Peyer's patch (tissue), 4 donors: Measurements from ENCODE around the gene DNAH8. TPM values are rescaled to one million over a fixed set of nuclear protein-coding genes. Genes with fewer than 3 reads are reported as not detected.

Experiments used
- DNase-seq, 3 donors: peaks; one replicate each; pipeline ENCODE4 v3.0.0-alpha.2; 2017 to 2019
- H3K27ac ChIP-seq, 4 donors: fragments of 200-600 bp; sonication (generic); one replicate each; pipeline ENCODE4 v1.5.1; 2016 to 2019
- H3K27me3 ChIP-seq, 2 donors: fragments of 200-600 bp; sonication (generic); one replicate each; pipeline ENCODE4 v1.5.1; 2019
- H3K36me3 ChIP-seq, 3 donors: fragments of 200-600 bp; sonication (generic); one replicate each; pipeline ENCODE4 v1.5.1; 2016 to 2019
- H3K4me1 ChIP-seq, 4 donors: fragments of 200-600 bp; sonication (generic); one replicate each; pipeline ENCODE4 v1.5.1; 2016 to 2019
- H3K4me3 ChIP-seq, 4 donors: fragments of 200-600 bp; sonication (generic); 1 replicate in 3 of 4; 2 replicates in 1 of 4; pipeline ENCODE4 v1.5.1; 2016 to 2019; ENCODE audit warnings: mild to moderate bottlenecking in 1 of 4
- H3K9me3 ChIP-seq, 4 donors: fragments of 200-600 bp; sonication (generic); one replicate each; pipeline ENCODE4 v1.5.1; 2016 to 2019; ENCODE audit warnings: mild to moderate bottlenecking in 1 of 4
- POLR2A ChIP-seq, 2 donors: fragments of 450-650 bp; IDR thresholded peaks; one replicate each; pipeline ENCODE4 v1.5.1; 2017; ENCODE audit warnings: antibody characterized with exemption in 2 of 2, mild to moderate bottlenecking in 2 of 2, moderate library complexity in 2 of 2
- total RNA-seq, 4 donors: library from RNA; depleted of rRNA; stranded (reverse); fragments of >200 nt; gene quantifications; one replicate each; pipeline ENCODE4 v1.1.0, GENCODE V29; 2016
- TF ChIP-seq, protein P1 (sequence below), 6 experiments: fragments of 450-650 bp in 4 of 6; fragments of 200-600 bp in 2 of 6; sonication (generic) in 1 of 6; IDR thresholded peaks; one replicate each; pipeline ENCODE4 v1.5.1; 2017 to 2019; ENCODE audit warnings: antibody characterized with exemption in 6 of 6, mild to moderate bottlenecking in 3 of 6, moderate library complexity in 1 of 6

Gene DNAH8, protein sequence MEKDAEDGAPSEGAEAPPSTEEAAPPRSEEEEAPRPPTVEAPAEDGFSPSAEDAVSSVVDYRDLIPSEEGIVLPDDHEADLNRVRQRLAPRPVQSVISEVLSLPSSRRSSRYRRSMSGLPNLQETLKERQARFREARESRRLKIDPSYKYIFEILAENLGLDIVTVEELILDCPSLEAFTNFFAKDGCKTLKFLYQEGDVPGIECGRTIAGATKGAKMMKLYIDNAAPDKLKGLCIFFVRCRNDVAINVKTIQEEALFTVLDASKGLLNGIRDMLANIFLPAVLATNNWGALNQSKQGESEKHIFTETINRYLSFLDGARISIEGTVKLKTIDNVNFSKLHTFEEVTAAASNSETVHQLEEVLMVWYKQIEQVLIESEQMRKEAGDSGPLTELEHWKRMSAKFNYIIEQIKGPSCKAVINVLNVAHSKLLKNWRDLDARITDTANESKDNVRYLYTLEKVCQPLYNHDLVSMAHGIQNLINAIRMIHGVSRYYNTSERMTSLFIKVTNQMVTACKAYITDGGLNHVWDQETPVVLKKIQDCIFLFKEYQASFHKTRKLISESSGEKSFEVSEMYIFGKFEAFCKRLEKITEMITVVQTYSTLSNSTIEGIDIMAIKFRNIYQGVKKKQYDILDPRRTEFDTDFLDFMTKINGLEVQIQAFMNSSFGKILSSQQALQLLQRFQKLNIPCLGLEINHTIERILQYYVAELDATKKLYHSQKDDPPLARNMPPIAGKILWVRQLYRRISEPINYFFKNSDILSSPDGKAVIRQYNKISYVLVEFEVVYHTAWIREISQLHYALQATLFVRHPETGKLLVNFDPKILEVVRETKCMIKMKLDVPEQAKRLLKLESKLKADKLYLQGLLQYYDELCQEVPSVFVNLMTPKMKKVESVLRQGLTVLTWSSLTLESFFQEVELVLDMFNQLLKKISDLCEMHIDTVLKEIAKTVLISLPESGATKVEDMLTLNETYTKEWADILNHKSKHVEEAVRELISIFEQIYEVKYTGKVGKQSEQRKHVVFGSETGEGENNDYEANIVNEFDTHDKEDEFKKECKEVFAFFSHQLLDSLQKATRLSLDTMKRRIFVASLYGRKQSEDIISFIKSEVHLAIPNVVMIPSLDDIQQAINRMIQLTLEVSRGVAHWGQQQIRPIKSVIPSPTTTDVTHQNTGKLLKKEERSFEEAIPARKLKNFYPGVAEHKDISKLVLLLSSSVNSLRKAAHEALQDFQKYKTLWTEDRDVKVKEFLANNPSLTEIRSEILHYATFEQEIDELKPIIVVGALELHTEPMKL (N-terminal part only)
- under 1 TPM in 1 of 4 donors, not detected in 3; 0.83 TPM for total RNA-seq

DNA sequence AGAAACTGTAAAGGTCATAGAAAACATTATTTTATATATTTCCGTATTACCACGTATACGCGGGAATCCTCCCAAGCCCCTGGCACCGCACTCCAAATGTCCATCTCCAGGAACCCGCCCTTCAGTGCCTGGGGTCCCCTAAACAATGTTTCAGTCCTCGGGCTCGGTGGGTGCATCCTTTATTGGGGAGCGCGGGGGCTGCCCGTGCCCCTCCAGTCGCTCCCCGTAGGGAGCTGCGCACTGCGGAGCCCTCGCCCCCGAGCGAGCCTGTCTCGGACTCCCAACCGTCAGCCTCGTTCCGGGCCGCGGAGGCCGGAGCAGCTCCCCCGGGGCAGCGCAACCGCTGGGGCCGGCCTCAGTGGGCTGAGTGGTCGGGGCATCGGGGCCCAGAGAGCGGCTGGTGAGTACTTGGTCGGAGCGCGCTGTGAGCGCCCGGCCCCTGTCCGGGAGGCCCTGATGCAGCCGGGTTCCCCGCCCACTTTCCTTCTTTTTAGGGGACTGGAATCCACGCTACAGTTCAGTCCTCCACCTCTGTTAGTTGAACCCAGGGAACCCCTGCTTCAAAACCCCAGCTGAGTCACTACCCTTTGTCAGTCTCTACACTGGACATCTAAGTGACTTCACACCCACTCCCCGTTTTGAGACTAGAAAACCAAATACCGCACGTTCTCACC is at the start of gene DNAH8:
TSS of gene DNAH8 (plus strand) at position 296 of the 674 bp plus-strand sequence. CDS start 7,499 bp downstream, outside the sequence.
- Histone ChIP-seq H3K27ac (peak within 1 kb of the TSS; percentile 5 to 46 (median 25)), H3K36me3 (no peaks in the 10 kb centered on the region), H3K27me3 (no peaks in the 10 kb centered on the region), H3K4me3 (peak within 1 kb of the TSS; percentile 26 to 53 (median 43)), H3K4me1 (no peaks in the 10 kb centered on the region), H3K9me3 (peaks cover 0 to 3% (median 0%) of the 10 kb centered on the region in 4 donors)
- peak in 1 of 3 donors; percentile 48 for DNase-seq
- no peak for TF ChIP-seq POLR2A (IDR thresholded peaks at IDR 0.05)
- TF ChIP-seq, protein P1, sequence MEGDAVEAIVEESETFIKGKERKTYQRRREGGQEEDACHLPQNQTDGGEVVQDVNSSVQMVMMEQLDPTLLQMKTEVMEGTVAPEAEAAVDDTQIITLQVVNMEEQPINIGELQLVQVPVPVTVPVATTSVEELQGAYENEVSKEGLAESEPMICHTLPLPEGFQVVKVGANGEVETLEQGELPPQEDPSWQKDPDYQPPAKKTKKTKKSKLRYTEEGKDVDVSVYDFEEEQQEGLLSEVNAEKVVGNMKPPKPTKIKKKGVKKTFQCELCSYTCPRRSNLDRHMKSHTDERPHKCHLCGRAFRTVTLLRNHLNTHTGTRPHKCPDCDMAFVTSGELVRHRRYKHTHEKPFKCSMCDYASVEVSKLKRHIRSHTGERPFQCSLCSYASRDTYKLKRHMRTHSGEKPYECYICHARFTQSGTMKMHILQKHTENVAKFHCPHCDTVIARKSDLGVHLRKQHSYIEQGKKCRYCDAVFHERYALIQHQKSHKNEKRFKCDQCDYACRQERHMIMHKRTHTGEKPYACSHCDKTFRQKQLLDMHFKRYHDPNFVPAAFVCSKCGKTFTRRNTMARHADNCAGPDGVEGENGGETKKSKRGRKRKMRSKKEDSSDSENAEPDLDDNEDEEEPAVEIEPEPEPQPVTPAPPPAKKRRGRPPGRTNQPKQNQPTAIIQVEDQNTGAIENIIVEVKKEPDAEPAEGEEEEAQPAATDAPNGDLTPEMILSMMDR (IDR thresholded peaks at IDR 0.05) = no peak

DNA sequence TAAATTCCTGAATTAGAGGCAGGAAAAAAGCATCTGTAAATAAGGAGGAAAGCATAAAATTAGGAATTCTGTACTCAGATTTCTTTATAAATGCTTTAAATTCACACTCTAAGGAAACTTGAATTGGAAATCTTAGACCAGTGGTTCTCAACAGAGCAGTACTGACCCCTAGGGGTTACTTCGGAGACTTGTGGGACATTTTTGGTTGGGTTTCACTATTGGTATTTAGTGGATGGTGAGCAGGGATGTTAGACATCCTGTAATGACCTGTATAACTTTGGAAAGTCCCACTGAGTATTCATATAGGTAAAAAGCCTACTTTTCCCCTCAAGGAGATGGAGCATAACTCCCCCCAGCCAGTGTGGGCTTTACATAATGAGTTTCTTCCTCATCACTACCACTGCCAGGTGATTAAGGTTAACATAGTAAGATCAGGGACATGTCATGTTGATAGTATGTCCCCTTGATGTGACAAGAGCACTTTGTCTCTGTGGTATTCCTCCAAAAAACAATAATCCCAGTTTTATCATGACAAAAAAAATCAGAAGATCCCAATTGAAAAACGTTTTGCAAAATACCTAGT is 43.1 kb upstream of the DNAH8 start:
- Histone ChIP-seq H3K4me1 (no peaks in the 10 kb centered on the region), H3K27me3 (no peaks in the 10 kb centered on the region), H3K36me3 (peaks cover 0 to 16% (median 0%) of the 10 kb centered on the region in 3 donors), H3K4me3 (no peak overlapping the region), H3K27ac (no peak overlapping the region), H3K9me3 (no peaks in the 10 kb centered on the region)
- TF ChIP-seq, protein P1 (IDR thresholded peaks at IDR 0.05) = peak; percentile 39 to 77 (median 70)
- TF ChIP-seq POLR2A (IDR thresholded peaks at IDR 0.05) = no peak
- peak in 1 of 3 donors; percentile 55 for DNase-seq

DNA sequence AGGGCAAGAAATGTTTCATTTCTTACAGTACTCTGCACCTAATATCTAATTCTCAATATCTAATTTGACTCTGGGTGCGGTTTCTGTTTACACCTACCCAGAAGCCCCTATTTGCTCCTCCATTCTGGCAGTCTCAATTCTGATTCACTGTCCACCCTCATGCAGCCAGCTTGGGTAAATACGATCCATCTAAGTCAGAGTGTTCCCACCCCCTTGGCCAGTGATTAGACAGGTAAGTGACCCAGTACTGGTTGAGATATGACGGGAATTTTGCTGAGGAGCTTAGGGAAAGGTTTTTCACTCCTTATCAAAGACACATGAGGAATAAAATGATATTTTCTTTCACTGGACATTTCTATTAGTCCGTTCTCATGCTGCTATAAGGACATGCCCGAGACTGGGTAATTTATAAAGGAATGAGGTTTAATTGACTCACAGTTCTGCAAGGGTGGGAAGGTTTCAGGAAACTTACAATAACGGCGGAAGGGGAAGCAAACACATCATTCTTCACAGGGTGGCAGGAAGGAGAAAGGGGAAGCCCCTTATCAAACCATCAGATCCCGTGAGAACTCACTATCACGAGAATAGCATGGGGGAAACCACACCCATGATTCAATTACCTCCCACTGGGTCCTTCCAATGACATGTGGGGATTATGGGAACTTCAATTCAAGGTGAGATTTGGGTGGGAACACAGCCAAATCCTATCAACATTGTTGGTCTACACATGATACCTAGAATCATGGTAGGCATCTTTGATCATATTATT is 41.5 kb upstream of the DNAH8 start:
- DNase-seq = no peak

DNA sequence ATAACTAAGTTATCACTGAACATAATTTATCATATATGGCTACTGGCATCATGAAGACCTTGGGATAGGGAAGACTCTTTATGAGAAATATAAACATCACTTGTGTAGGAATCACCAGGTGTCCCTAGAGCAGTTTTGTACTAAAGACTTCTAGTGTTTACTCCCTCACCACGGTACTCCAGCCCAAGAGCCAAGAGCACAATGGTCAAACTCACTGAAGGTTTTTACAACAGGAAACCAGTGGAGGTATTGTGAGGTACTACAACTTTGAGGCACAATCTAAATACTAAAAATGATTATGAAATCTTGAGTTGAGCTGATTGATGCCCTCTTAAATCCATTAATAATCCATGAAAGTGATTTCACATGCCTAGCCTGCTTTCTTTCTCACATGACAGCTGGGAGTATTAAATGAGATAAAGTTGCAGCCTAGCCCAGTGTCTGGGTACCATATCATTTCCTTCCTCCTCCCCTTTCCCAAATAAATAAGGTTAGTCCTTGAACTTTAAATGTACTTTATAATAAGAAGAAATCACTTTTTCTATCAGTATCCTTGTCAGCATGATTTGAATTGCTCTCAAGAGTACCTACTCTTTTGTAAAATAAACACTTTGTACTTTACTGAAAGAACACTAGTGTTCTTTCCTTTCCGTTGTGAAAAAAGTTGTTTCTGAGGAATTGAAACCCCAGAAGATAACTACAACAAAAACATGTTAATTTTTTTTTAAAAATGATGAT is 38.7 kb upstream of the DNAH8 start:
- peaks cover 0 to 9% (median 0%) of the 10 kb centered on the region in 4 donors for H3K4me1 ChIP-seq
- H3K9me3 ChIP-seq = no peaks in the 10 kb centered on the region
- no peaks in the 10 kb centered on the region for H3K27me3 ChIP-seq
- no peak overlapping the region for H3K4me3 ChIP-seq
- H3K27ac ChIP-seq = peak overlapping the region in 3 of 4 donors; percentile 13 to 68 (median 68)
- H3K36me3 ChIP-seq = peaks cover 0 to 52% (median 0%) of the 10 kb centered on the region in 3 donors
- DNase-seq = no peak
- TF ChIP-seq, protein P1 (IDR thresholded peaks at IDR 0.05) = no peak
- TF ChIP-seq POLR2A (IDR thresholded peaks at IDR 0.05) = no peak

More for the DNA sequence above, 41.5 kb upstream of the DNAH8 start:
- peaks cover 0 to 31% (median 0%) of the 10 kb centered on the region in 3 donors for H3K36me3 ChIP-seq
- no peaks in the 10 kb centered on the region for H3K27me3 ChIP-seq
- H3K27ac ChIP-seq = no peak overlapping the region
- H3K4me1 ChIP-seq = peaks cover 0 to 9% (median 0%) of the 10 kb centered on the region in 4 donors
- no peak overlapping the region for H3K4me3 ChIP-seq
- no peak for TF ChIP-seq POLR2A (IDR thresholded peaks at IDR 0.05)
- TF ChIP-seq, protein P1 (IDR thresholded peaks at IDR 0.05) = no peak
- H3K9me3 ChIP-seq = no peaks in the 10 kb centered on the region
